GM18909 (cell line): Measurements from ENCODE around the gene ATP1A1.
A peak's percentile ranks its signal among the peaks of the same experiment; 100 is the strongest.

Source experiments
- ATAC-seq: cut with Tn5 transposase; IDR thresholded peaks from one replicate; pipeline ENCODE4 v1.9.1; 2021; ENCODE audit warnings: mild to moderate bottlenecking; ENCODE audit not compliant: unreplicated experiment, poor library complexity

ATP1A1 gene

DNA sequence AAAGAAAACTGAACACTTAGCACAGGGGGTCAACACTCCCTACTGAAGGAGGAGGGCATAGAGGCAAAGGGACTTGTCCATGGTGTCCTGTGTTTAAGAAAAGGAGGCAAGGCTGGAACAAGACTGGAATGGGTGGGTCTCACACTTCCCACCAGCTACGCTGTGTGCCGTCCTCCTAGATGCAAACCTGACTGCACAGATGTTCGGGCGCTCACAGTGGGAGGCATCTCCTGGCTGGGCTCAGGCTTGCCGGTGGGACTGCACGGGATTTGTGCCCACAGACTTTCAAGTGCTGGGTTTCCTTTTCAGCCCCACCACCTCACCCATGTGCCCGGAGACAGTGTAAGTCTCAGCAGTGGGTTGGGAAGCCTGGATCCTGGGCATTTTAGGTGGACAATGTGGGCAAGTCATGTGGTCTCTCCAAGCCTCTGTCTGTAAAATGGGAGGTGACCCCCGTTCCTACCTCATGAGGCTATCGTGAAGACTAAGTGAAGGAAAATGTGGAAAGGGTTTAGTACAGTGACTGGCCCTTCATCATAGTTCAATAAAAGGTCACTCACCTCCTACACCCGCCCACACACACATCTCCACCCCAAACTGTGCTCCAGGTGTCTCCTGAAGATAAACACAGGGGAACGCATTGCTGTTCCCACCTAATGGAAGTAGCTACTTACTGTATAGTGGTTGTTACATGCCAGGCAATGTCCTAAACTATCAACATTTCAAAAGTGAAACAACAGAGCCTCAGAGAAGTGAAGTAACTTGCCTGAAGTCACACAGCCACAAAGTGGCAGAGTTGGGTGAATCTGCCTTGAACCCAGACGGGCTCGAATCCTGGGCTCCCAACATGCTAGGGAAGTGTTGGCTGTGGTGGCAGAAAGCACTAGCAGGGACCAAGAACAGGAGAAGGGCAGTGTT is 36.0 kb downstream of the ATP1A1 start:
- ATAC-seq, result no peak

GRCh38 chr1:116409751-116410191 is 36.7 kb downstream of the ATP1A1 start:
- ATAC-seq, result no peak

- no peak for ATAC-seq
Measured at GRCh38 chr1:116411784-116412479, 38.9 kb downstream of the ATP1A1 start.

GRCh38 chr1:116412480-116412798 is 39.4 kb downstream of the ATP1A1 start:
- ATAC-seq, result no peak

DNA sequence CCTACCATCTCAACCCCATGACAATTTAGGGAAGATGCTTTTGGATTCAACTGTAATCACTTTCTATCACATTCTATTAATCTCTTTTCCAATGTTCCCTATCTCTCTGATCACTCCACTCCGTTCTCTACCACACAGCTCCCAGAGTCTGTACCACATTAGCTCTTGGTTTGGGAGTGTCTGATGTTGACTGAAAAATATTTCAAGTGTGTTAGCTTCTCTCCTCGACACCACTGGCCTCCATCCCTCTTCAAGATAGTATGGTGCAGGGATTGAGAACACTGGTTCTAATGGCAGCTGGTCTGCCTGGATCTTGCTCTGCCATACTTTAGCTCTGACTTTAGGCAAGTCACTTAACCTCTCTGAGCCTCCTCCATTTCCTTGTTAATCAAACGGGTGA is 39.9 kb downstream of the ATP1A1 start:
- ATAC-seq, result no peak

DNA sequence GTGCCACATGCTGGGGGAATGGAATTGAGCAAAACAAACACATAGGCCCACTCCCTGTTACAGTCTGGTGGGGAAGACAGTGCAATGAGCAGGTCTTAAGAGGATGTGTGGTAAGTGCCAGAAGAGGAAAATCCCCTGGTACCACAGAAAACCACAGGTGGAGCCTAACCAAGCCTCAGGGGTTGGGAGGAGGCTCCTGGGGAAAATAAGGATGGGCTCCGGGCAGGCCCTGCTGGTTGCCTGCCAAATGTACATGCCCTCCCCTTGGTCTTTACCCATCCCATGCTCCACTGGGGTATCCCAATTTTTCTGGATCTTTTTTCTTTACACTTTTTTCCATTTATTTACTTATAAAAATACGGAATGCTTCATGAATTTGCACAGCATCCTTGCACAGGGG is 40.4 kb downstream of the ATP1A1 start:
- no peak for ATAC-seq

DNA sequence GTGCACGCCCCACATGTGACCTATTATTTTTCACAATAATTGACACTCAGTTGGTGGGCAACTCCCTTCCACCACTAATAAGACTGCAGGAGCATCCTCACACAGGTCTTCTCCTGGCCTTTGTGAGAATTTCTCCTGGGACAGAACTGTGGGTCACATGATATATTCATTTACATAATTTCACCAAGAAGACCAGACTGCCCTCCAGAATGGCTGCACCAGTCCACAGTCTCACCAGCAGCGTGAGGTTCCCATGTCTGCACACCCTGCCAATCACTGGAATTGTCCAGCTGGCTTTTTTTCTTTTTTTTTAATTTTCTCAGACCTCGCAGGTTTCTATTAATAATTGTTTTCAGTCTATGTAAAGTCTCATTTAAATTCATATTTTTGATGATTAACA is 41.3 kb downstream of the ATP1A1 start:
- ATAC-seq, result no peak

DNA sequence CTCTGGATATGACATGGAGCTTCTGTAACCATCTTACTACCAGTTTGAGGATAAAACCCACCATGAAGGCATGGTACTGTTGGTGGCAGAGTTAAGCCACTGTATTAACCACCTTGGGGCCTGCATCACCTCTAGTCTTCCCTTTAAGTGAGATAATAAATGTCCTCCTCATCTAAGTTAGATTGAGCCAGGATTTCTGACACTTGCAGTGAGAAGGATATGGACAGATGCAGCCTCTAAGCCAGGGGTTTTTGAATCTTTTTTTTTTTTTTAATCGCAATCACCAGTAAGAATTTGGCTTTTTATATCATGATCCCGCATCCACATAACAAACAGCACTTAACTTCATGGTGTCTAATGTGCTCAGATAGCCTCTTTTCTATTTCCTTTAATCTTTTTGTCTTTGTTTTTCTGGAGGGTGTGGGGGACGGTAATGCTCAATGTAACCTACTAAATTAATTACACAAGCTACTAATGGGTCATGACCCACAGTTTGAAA is 42.2 kb downstream of the ATP1A1 start:
- ATAC-seq, result no peak

DNA sequence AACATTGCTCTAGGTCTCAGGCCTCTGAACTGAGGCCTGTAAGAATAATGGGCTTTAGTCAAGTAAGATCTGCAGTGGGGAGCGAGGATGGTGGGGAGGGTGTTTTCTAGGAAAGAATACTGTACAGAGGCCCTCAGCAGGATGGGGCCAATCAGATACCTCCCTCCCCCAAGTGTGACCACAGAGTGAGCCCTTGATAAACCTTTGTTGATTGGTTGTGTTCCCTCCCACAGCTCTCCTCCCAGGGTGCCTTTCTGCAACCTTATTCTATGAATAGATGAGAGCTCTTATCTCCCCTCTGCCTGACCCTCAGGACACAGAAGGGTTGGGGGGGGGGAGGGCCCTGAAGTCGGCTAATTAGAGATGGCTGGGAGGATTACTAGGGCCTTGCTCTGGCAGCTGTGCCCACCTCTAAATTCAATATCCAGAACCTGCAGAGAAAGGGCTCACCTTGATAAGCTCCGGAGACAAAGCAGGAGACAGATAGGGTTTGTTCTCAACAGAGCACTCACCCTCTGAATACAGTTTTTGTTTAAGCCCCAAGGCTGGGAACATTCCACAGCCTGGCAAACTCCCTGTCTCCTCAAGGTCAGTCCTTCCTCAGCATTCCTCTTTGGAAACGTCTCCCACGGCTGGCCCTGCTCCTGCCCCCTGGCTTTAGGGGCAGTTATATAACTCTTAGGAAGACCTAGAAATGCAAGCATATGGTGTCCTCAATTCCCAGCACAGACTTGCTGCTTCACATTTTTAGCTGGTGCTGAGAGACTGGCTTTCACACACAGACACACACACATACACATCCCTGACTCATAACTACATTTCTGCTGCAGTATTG is 42.9 kb downstream of the ATP1A1 start:
- ATAC-seq, result no peak

DNA sequence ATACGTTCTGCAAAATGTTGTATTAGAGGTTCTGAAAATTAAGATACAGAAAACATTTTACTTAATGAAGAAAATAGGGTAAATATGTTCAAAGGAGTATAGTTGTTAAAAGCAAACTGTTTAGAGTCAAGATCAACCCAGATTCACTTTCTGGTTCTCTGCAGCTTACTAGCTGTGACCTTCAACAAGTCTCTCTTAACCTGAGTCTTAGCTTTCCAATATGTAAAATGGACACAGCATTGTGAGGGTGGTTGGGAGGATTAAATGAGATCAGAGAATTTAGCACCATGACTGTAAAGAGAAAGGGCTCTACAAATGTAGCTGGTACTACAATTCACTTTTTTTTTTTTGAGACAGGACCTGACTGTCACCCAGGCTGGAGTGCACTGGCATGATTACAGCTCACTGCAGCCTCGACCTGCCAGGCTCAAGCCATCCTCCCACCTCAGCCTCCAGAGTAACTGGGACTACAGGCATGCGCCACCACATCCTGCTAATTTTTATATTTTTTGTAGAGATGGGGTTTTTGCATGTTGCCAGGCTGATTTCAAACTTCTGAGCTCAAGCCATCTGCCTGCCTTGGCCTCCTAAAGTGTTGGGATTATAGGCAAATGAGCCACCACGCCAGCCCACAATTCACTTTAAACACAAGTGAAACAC is 43.9 kb downstream of the ATP1A1 start:
- ATAC-seq, result no peak

DNA sequence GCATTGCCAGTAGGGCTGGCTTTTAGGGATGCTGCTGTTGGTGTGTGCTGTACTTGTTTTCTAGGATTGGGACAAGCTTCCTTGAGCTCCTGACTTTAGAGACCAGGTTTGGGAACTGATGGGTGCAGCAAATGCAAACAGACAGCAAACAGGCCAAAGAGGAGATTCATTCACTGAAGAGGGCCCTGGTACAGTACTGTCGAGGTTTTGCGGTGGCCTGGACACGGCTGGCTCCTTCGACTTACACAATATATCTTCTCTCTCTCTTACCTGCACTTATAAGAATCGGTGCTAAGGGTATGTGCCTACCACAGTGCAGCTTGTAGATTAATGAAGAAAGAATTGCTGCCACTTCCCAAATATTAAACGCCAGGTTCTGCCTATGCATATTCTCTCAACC is 44.6 kb downstream of the ATP1A1 start:
- no peak for ATAC-seq

GRCh38 chr1:116418091-116418830 is 45.2 kb downstream of the ATP1A1 start:
- ATAC-seq, result peak; percentile 90

DNA sequence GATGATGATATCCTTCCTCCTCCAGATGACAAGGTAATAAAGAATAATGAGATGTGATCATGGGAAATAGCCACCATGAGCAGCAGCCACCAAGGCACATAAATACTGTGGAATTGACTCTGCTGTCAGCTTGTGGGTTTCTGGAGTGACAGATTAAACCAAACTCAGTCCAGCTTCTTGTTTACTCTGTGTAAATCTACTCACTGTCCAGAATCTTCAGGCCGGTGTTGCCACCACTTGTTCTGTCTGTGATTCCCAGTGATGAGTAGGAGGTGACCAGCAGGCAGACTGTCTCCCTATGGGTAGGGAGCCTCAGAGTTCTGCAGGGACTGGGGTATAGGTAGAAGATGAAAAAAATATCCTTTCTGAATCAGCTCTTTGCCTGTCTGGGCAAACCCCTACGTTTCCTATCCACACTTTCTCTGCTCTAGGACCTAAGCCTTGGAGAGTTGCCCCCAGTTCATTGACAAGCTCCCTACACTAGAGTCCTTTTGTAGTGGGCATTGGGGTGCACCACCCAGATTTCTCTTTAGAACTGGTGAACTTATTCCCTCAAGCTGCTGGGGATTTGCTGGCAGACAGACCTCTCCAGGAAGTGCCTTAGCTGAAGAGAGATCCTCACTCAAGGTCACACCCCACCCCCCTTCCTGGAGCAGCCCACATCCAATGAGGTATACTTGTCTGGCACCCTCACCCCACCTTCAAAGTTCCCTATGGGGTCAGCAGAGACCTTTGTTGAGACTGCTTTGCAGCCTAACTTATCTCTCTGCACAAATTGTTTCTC is 47.6 kb downstream of the ATP1A1 start:
- no peak for ATAC-seq

- ATAC-seq, result no peak
Measured at GRCh38 chr1:116424438-116424837, 51.4 kb downstream of the ATP1A1 start.

DNA sequence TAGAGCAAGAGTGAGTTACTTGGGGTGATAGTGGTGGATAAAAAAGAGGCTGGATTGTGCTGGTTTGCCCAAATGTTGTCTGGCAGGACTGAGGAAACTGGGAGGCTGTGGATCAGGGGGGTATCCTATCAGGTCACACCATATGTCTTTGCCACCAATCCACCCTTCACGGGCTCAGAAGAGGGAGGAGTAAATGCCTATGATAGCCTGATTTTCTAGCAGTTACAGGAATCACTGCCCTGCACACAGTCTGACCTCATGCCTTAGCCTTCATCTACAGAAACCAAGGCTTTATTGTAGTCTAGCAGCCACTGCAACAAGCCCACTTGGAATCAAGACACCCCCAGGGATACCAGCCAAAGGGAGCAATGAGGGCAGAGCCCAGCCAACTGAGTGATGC is 51.8 kb downstream of the ATP1A1 start:
- ATAC-seq, result no peak

DNA sequence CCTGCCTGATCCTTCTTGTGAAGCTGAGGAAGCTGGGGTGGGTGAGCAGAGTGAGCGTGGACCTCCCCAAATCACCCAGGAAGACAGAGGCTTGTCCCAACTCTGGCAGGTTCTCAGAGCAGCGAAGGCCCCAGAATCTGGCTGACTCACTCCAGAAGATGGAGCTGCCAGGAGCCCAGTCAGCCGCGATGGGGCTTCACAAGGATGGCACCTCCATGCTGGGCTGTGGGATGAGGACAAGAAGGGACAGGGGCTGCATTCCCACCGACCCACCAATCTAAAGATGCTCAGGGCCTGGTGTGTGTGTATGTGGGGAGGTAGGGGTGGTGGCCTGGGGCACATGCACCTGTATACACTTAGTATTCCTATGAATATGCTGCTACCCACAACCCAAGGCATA is 52.9 kb downstream of the ATP1A1 start:
- no peak for ATAC-seq

- no peak for ATAC-seq
Measured at GRCh38 chr1:116426401-116426800, 53.4 kb downstream of the ATP1A1 start.

DNA sequence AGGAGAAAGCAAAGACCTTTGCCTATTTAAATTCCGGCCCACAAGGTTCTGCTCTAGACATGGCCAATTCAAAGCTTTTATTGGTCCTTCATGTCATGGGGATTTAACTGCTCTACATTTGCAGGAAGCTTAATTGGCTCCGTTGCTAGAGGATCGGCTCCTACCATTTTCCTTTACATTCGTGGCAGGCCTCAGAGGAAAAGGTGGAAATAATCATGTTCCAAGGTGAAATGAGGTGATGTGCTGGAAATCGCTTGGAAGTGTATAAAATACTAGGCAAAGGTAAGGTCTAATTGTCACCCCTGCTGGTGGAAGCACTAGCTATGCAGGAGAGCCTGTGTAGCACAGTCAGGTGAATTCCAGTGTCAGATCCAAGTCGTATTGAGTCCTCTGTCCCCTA is 55.5 kb downstream of the ATP1A1 start:
- ATAC-seq, result no peak
